Stimulated activated CD8-positive, alpha-beta memory T cell treated with anti-CD3 and anti-CD28 coated beads, Interleukin-4, amount 100 ng/mL, for 4 hours (primary cell): ENCODE measurements around the gene C3orf18.

Source experiments
- DNase-seq, 2 donors: peaks; one replicate each; pipeline ENCODE4 v3.0.0-alpha.2; 2020; ENCODE audit warnings: low read depth in 2 of 2, low spot score in 1 of 2

Gene C3orf18

DNA sequence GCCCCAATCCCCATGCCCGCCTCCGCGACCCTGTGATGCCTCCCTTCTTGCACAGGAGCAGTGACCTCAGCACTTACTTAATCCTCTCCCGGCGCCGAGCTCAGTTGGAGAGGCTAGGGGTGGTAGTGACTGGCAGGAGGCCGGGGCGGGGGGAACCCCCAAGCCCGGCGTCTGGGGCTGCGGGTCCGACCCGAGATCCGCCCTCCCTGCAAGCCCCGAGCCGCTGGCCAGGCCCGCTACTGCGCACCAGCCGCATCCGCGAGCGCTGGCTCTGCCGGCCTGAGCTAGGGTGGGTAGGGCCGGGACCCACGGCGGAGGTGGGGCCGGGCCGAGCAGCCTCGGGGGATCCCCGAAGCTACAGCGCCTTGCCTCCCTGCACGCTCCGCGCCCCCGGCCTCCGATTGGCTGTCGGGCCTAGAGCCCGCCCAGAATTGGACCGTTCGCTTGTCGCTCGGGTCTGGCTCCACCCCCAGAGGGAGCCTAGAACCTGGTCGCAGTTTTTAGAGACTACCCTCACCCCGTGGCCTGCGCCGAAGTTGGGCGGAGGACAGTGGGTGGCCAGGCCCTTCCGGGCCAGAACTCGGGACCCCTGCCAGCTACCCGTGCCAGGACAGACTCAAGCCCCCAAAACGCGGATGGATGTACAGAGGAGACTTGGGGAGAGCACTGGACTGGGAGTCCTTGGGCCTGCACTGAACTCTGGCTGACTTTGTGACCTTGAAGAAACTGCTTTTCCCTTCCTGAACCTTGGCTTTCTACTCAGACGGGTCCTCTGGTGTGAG lies at the start of gene C3orf18:
TSS of gene C3orf18 (minus strand) at position 362 of the 782 bp plus-strand sequence. CDS start 2,048 bp downstream, outside the sequence.
- DNase-seq: peak; percentile 85 to 92

DNA sequence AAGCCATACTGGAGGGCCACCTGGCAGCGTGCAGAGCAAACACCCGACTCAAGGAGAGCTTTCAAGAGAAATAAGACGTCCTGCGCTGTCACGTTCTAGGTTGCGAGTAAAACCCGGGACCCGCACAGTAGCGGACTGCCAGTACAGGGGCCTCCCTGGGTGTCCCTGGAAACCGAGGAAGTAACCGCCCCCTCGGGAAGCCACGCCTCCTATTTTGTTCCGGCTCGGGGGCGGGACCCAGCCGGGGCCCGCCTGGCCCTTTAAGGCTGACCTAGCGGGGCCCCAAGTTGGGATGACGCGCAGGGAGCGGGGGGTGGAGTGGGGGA lies 49.2 kb upstream of the C3orf18 start:
- DNase-seq: peak; percentile 90 to 94

DNA sequence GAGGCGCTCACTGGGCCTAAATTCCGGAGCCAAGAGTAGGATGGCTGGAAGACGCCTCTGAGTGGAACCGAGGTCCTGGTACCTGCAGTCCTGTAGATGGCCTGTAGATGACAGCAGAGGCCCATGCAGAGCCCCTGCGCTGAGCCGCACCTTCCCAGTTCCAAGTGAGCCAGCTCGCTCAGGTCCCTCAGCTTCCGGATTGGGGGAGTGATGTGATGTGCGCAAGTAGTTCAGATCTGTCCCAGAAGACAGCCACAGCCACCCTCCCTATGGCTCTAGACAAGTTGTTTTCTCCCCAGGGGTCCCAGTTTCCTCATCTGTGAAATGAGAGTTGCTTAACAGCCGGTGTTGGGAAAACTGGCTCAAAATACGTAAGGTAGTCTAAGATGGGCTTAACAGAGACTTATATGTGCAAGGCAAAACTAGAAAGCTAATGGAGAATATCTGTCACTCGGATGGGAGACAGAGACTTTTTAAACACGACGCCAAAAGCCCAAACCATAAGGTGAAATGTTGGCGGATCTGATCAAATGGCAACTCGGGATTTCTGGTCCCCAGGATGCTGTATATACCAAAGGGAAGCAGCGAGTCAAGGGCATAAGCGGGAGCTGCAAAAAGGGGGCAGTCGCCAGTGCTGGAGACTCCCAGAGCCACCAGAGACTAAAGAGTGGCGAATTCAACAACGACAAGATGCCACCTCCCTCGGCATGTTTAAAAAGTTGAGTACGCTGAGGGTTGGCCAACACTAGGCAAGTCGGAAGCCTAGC lies 48.6 kb upstream of the C3orf18 start:
- peak in 1 of 2 donors; percentile 68 for DNase-seq

DNA sequence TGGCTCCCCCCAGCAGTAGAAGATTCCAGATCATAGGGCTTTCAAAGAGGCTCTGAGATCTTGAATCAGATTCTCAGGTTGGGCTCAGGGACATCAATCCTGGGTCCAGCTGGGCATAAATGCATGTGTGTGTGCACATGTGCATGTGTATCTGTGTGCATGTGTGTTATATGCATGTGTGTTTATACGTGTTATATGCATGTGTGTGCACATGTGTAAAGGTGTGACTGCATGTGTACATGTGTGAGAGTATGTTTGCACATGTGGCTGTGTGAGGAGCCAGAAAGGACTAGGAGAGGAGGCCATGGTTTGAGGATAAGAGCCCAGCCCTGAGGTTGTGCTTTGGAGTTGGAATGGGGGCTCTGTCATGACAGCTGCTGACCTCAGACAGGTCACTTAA lies 47.6 kb upstream of the C3orf18 start:
- DNase-seq: no peak

DNA sequence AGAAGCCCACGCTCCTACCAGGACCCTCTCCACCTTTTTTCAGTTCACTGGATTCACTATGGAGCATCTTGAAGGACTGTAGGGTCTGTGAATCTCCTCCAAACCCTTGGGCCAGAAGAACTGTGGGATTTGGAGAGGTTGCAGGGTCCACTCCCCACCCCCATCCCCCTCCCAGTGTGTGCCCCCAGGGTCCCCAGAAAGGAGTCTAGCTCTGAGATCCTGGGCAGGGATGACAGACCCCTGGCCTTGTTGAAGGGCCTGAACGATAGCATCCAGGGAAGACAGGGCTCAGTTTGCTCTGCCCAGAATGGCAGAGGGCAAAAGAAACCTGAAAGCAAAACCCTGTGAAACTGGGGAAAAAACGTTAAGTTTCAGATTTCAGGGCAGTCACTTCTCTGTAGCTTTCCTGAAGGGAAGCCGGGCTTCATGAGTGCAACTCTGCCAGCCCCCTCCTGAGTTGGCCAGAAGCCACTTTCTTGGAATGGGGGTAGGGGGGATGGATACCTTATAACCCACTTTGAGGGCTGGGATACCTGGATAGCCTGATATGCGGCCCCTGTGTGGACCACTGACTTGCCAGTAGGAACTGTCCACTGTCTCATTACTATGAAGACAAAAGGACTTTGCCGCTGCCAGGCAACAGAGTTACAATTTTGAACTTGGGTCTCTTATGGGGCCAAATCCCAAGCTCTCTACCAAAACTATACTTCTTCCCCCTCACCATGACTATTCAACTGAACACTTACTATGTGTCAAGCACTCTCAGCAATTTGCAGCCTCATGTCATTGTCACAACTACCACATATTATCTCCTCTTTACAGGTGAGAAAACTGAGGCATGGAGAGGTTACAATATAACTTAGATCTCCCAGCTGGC lies 45.7 kb upstream of the C3orf18 start:
- DNase-seq: no peak

DNA sequence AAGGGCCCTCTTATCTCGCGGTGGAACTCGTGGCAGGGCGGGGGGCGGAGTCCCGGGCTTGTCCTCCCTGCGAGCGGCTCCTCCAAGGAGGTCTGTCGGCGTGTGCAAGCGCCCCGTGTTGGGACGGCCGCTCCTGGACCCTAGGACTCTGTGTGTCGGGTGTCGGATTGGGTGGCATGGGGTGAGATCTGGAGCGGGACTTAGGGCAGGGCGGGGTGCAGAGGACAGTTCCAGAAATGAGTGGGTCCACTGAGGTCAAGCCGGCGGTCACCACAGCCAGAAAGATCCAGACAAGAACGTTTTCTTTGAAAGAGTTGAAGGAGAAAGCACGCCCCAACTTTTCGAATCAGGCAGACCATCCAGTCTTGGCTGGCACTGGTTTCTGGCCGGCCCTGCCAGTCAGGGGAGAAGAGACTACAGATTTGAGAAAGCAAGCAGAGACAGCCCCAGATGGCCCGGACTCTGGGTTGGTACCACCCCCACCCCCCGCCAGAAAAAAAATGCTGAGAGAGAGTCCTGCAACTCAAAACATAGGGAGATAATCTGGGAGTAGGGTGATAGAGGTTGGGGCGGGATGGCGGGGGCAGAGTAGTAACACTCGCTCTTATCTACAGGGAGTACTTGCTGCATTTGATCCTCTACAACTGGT lies 44.8 kb upstream of the C3orf18 start:
- DNase-seq: no peak

DNA sequence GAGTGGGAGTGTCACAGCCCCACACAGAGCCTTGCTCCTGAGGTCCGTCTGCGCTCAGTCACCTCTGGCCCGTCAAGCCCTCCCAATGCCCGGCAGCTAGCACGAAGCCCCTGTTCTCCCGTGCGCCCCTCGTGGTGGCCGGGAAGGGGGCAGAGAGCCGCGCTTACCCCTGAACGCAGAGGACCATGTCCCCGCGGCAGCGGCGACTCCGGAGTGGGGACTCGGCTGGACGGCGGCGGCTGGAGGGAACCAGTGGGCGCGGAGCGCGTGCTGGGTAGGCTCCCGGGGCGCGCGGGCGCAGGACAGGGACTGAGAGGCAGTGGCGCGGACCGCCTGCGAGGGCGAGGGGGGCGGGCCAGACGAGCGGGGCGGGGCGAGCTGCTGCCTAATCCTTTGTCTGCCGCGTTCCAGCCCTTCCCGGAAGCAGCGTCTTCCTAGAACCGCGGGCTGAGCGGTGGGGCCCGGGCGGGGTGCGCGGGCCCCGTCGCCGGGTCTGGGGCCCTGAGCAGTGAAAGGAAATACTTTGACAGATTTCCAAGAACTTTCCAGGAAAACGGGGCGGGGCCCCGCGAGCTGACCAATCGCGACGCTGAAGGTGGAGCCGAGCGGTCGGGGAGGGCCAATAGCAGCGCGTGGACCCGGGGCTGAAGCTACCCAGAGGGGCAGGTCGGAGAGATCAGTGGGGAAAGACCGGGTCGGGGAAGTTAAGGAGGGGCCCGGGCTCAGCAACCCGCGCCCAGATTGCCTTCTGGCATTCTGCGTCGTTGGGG lies 44.1 kb upstream of the C3orf18 start, which contains the start of gene CISH:
TSS of gene CISH (minus strand) at position 311 of the 770 bp plus-strand sequence. CDS start at position 187, 124 bp downstream.
- DNase-seq: peak; percentile 92 to 93

DNA sequence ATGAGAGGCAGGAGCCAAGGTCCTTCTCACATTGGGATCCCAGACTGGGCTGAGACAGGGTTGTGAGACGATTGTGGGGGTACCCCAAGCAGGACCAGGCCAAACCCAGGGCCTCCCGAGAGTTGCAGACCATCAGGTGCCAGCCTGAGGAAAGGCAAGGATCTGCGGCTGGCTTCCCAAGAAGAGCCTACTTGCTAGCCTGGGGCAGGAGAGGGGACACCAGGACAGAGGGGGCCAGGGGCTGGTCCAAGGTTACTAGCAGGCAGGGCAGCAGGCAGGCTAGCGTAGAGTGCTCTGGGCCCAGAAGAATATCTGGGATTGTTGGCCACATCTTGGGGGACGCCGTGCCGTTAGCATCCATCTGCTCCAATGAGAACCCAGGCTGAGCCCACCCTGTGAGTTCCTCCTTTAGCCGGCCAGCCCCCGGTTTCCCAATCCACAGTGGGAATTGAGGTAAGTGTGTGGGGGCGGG lies 43.5 kb upstream of the C3orf18 start:
- no peak for DNase-seq

DNA sequence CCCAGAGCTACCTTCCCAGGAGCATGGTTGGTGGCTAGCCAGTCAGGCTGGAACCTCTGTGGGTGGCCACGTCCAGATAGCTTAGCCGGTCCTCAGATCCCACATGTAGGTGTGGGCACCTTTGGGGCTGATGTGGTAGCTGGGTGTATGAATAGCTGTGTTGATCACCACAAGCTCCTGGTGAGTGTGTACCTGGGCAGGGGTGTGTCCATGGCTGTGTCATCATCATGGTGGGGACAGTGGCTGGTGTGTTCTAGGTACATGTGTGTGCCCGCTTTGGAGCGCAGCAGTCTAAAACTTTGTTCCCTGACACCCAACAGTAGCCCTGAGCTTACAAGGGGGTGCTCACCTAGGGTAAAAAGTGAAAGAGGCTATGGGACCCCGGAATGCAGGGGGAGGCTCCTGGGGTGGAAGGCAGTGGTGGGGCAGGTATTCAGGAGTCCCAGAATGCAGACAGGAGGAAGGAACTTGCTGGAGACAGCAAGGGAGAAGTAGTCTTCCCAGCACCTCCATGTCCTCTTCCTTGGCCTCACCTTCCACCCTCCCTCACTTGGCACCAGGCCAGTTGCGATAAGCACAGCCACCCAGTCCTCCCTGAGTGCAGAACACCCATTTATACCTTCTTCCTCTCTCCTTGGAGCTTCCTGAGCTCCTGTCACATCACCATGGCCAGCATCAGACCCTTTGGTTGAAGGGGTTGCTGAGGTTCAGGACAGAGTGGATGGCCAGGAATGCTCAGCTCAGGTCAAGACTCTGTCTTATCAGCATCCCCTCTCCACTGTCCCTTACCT lies 42.8 kb upstream of the C3orf18 start:
- DNase-seq: no peak

DNA sequence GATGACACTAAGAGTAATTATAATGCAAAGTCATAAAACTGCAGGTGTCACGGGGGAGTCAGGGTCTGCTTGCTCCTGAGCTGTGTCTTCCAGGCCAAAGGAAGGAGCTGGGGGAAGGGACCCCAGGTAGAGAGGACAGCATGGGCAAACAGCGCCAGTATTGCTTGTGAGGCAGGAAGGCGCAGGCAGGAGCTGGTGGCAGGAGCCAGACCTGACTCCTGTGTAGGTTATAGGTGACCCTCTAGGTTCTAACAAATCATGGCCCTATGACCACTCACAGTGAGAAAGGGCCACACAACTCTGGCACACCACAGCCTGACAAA lies 42.2 kb upstream of the C3orf18 start:
- DNase-seq: no peak

DNA sequence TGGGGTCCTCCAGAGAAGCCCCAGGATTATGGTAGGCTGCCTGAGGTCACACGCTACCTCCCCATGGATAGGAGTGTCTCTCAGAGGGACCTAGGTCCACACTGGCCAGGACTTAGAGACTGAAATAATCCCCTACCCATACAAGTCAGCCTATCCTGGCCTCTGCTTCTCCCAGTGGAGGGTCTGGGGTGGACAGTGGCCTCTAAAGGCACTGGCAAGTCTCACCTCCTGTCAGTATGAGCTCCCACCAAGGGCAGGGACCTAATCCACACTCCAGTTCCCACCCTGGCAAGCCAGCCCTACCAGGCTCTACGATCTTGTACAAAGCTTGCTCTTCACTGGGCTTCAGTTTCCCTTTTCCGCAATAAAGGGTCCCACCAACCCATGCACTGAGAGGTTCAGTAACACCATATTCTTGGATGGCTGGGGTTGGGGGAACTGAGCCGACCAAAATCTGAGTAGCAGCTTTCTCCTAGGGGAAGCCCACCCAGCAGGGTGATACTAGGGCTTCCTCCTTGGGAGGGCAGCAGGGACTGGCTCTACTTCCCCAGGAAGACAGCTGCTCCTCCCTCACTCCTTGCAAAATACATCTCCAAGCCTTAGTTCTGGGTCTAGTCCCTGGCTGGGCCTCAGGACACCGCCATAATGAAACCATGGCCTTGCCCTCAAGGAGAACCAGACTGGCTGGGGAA lies 41.7 kb upstream of the C3orf18 start:
- DNase-seq: no peak

DNA sequence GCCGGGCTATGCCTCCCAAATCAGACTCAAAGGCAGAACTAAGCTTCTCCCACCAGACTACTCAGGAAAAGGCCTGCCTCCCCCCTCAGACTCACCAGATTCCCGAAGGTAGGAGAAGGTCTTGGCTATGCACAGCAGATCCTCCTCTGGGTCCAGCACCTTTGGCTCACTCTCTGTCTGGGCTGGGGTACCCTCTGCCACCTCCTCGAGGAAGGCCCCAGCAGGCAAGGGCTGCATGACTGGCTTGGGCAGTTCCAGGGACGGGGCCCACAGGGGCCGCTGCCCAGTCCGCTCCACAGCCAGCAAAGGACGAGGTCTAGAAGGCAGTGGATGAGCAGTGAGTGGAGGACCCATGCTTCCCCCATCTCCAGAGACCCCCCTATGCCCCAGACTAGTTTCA lies 40.7 kb upstream of the C3orf18 start:
- no peak for DNase-seq

DNA sequence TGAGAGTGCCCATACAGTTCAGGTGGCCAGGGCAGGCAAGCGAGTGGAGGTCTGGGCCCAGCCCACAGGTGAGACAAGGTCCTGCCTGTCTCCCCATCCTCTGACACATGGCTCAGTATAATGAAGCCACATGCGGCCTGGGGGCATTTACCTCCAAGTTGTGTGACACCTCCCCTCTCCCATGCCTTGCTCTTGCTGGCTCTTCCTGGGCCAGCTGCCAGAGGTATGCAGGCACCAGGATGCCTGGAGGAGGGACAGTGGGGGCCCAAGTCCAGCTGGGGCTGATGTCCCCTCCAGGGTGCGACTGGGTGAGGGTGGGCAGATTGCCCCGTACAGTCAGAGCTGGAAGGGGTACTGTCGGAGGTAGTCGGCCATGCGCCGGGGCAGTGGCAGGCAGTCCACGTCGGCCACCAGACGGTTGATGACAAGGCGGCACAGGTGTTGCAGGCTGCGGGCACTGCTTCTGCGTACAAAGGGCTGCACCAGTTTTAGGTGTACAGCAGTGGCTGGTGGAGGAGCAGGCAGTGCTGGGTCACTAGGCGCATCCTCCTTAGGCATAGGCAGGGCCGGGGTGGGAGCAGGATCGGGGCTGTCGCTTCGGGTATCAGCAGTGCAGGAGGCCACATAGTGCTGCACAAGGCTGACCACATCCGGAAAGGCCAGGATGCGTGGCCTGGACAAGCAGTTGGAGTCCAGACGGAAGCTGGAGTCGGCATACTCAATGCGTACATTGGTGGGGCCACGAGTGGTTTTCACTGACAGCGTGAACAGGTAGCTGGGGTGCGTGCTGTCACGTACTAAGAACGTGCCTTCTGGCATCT lies 39.9 kb upstream of the C3orf18 start:
- DNase-seq: no peak

DNA sequence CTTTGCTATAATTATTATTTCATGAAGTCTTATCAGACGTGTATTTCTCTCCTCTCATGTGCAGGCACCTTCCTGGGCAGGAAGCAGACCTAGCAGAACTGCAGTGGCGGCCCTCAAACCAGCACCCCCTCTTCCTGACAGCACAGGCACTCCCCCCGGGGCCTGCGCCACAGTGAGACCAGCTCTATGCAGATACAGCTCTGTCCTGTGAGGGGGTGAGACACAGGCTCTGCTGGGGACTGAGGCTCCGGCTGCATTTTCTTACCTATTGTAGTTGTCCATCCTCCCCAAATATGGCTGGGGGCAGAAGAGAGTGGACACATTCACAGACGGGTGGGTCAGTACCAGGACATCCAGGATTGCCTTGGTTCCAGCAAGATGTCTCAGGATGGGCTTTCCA lies 39.0 kb upstream of the C3orf18 start:
- DNase-seq: no peak

DNA sequence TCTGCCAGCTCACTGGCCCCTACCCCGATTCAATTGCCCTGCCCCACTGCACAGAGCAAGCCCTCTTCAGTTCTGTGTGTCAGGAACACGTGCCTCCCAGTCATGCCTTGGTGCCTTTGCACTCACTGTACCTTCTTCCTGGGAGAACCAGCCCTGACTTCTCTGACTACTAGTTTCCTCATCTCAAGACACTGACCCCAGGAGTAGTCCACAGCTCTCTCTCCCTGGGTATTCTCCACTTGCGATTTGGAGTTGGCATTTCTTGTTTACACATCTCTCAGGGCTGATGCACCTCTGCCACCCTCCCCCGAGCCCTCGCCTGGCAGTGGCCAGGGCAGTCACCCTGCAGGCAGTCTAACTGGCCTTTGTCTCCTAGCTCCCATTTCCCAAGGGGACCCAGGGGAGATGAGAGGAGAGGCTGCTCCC lies 38.4 kb upstream of the C3orf18 start:
- DNase-seq: no peak

DNA sequence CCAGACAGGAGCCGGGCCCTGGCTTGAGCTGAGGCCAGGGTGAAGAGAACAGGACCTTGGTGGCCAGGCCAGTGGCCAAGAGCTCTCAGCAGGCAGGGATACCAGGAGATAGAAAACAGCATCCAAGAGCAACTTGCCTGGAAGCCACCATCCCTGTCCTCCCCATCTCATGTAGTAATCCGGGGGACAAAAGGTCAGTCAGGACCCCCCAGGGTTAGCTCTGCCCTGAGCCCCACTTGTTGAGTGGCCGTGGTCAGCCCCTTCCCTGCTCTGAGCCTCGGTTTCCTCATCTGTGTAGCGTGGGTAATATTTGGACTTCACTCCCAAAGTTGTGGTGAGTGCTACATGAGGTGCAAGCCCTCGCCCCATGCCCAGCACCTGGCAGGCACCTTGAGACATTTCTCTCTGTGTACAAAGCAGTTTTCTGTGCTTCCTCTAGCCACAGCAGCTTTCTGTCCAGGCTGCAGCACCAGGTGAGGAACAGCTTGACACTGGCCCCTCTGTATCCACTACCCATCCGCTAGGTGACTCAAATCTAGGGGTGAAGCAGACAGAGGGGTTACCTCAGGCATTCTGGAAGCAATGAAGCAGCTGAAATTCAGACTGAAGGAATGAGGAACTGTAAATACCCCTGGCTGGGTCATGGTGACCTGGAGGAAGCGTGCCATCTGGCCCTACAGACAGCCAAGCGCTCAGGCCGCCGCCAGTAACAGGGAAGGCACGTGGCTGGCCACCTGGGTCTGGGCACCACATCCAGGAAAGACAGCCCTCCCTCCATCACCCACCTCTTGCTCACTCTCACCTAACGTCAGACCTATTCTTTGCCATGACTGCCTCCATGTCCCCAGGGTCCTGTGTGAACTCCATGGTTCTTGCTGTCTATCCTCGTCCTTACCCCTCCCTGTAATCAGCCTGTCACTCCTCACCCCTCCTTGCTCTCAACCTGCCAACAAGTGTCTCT lies 37.4 kb upstream of the C3orf18 start:
- no peak for DNase-seq

DNA sequence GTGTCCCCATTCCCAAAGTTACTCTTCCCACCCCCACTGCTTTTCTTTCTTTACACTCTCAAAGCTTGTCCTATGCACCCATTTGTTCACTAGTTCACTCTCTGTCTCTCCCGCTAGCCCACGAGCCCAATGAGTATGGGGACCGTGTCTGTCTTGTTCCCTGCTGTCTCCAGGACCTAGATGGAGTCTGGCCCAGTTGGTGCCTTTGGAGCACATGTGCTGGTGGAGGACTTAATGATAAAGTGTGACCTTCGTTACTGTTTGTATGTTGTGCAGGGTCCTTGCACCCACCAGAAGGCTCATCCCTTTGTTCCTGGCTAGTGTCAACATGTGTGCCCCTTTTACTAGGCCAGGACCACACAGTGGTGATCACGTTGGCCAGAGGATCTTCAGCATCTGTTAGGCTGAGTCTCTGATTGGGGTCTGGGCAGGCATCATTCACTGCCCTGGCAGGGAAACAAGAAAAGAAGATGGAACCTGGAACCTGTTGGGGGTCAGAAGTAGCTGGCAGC lies 36.6 kb upstream of the C3orf18 start:
- no peak for DNase-seq
